ENCODE measurements around the gene MTMR4.
A peak's percentile ranks its signal among the peaks of the same experiment; 100 is the strongest.

GRCh38 chr17:58517378-58517927, 3.0 kb upstream of the MTMR4 start:
- TF ChIP-seq CTCF (conservative IDR thresholded peaks at IDR 0.05) (no peak), ZFX (IDR thresholded peaks at IDR 0.05) (peak; percentile 26; the same call in 1 of the 2 replicates)

All from C4-2B (cell line).